ENCODE data around the gene ULK4. TPM values are rescaled to one million over a fixed set of nuclear protein-coding genes. Genes with fewer than 3 reads are reported as not detected.

ULK4 gene
- total and polyA plus RNA-seq, 9 of the 15 experiments (the other 6 are each of a cell fraction or from before 2014, with no cell fraction given), result 3.0 to 5.9 (median 3.5) TPM

DNA sequence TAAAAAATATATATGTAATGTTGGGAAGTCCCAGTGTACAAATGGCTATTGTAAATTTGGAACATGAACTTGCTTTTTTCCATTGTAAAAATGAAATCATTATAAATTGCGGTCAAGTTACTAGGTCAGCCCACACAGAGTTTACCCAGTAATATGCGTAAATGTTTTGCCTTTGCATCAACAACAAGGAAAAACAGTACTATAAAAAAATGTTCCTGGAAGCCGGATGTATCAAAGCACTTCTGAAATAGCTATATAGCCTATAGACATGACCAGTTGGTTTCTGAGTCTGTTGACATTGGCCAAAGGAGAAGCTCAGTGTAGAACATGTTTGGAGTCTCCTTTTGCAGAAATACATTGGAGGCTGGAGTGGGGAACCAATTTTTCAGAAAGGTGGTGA is 739.4 kb downstream of the ULK4 start (continued):
- TF ChIP-seq, protein P1, sequence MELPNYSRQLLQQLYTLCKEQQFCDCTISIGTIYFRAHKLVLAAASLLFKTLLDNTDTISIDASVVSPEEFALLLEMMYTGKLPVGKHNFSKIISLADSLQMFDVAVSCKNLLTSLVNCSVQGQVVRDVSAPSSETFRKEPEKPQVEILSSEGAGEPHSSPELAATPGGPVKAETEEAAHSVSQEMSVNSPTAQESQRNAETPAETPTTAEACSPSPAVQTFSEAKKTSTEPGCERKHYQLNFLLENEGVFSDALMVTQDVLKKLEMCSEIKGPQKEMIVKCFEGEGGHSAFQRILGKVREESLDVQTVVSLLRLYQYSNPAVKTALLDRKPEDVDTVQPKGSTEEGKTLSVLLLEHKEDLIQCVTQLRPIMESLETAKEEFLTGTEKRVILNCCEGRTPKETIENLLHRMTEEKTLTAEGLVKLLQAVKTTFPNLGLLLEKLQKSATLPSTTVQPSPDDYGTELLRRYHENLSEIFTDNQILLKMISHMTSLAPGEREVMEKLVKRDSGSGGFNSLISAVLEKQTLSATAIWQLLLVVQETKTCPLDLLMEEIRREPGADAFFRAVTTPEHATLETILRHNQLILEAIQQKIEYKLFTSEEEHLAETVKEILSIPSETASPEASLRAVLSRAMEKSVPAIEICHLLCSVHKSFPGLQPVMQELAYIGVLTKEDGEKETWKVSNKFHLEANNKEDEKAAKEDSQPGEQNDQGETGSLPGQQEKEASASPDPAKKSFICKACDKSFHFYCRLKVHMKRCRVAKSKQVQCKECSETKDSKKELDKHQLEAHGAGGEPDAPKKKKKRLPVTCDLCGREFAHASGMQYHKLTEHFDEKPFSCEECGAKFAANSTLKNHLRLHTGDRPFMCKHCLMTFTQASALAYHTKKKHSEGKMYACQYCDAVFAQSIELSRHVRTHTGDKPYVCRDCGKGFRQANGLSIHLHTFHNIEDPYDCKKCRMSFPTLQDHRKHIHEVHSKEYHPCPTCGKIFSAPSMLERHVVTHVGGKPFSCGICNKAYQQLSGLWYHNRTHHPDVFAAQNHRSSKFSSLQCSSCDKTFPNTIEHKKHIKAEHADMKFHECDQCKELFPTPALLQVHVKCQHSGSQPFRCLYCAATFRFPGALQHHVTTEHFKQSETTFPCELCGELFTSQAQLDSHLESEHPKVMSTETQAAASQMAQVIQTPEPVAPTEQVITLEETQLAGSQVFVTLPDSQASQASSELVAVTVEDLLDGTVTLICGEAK (IDR thresholded peaks at IDR 0.05), result no peak
- TF ChIP-seq, protein P1 (CRISPR knock-in tag; IDR thresholded peaks at IDR 0.05), result no peak
- no peak for TF ChIP-seq GATAD2A (IDR thresholded peaks at IDR 0.05)
- no peak for TF ChIP-seq OTX1 (CRISPR knock-in tag; IDR thresholded peaks at IDR 0.05)

All from K562 (cell line).